RPMI8226 (cell line): ENCODE measurements around the gene KCNJ12.
"Not testable (repeated sequence)": the region's sequence is repeated elsewhere in the genome, so short reads cannot be mapped to it uniquely, and the experiment has no call there.

Experiments used
- DNase-seq: peaks from one replicate; pipeline ENCODE4 v3.0.0-alpha.2; 2015

The KCNJ12 gene

DNA sequence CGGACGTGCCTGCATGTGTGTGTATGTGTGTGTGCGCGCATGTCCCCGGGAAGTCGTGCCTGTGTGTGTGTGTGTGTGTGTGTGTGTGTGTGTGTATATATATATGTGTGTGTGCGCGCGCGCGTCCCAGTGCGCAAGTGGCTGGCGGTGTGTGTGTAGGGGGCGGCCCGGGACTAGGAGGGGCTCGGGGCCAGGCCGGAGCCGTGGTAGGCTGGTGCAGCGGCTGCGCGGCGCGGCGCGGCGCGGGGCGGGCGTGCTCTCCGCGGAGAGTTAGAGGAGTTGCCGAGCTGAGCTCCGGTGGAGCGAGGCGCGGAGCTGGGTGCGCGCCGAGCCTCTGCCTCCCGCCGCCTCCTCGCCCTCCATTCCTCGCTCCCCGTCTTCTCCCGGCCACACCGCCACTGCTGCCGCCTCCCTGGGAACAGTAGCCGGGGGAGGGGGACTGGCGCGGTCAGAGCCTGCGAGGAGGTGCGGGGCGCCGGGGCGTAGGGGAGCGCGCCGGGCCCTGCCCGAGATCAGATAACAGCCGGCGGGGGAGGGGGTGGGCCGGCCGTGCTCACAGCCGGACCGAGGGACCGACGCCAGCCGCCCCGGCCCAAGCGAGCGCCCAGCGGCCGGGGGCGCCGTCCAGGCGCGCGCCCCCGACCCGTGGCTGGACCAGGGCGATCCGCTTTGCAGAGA is at the start of gene KCNJ12:
Gene KCNJ12, plus strand, starts transcription at position 277 of the 678 bp plus-strand sequence. CDS start 38,986 bp downstream, outside the sequence.
- peak; percentile 40 for DNase-seq

DNA sequence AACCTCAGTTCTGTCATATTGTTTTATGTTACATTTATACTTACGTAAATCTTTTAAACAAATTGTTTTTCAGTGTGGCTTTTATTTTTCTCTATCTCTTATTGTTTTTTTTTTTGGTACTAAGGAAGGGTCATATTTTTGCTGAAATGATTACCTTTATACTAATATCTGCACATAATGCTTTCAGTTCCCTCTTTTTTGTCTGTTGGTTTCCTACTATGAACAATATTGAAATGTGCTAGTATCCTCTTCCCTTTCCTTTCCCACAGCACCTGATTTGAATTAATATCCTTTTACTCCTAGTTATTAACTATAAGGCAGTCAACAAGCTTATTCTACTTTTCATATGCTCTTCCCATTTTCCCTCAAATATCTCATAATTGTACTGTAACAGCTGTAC is 48.2 kb upstream of the KCNJ12 start:
- DNase-seq = not testable (repeated sequence)

DNA sequence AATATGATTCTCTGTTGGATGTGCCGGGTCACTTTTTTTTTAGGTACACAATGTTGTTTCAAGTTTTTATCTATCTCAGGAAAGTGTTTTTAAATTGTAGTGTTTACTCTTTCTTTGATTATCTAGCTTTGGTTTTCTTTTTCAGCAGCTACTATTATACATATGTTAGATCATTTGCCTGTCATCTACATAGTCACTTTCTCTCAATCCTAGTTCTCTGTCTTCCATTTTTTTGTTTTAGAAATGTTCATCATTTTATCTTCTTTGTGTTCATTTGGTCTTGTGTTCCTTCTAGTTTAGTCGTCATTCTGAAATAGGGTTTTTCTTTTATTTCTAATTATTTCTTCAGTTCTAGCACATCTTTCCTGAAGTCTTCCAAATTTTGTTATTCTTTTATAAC is 47.4 kb upstream of the KCNJ12 start:
- DNase-seq = not testable (repeated sequence)

DNA sequence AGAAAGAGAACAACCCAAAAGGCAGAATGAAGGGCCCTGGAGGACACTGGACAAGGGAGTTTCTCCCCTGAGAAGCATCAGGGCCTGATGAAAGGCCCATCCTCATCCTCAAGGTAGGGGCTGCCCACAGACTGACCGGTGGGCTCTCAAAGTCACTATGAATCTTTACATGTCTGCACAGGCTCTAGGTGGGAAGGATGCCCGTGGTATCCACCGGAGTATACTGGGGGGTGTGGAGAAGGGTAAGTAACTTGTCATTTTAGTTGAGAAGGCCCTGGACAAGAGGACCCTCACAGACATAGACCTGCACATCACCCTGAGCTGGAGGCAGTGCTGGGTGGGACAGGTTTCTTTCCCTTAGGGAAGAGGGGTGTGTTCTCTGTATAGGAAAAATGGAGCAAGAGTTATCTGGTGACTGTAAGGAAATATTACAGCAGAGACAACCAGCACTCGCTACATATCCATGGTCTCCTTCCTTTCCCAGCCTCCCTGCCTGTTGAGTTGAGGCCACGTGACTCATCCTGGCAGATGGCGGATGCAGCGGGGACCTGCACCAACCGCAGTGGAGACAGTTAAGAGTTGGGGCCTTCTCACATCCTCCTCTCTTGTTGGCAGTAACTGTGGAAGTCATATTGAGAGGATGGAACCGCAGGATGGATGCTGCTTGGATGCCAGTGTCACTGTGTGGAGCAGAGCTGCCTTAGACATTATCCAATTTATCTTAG is 45.6 kb upstream of the KCNJ12 start:
- no peak for DNase-seq

DNA sequence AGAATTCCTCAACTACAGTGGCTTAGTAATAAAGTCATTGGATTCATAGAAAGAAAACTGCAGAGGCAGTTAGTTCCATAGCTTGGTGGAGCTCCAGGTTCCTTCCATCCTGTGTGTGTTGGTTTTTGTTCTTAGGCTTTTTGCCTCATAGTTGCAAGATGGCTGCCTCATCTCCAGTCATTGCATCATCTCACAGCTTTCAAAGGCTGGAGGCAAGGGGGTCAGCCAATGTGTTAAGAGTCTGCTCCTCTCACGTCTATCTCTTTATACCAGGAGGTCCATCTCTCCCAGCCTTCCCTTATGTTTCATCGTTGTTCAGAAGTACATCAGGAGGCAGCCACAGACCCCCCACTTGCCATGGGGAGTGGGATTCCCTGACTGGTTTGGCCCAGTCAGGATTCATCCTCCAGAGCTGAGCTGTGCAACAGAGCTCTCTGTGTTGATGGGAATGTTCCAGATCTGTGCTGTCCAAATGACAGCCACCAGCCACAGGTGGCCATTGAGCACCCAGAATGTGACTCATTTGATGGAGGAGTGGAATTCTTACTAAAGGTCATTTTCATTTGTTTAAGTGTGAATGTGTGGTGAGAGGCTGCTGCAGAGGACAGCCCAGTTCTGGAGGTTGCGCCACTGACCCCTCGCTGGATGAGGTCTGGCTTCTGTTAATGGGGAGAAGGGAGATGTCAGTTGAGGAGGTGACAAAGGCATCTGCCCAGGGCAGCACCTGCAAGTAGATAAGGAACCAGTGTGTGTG is 39.4 kb upstream of the KCNJ12 start:
- not testable (repeated sequence) for DNase-seq

DNA sequence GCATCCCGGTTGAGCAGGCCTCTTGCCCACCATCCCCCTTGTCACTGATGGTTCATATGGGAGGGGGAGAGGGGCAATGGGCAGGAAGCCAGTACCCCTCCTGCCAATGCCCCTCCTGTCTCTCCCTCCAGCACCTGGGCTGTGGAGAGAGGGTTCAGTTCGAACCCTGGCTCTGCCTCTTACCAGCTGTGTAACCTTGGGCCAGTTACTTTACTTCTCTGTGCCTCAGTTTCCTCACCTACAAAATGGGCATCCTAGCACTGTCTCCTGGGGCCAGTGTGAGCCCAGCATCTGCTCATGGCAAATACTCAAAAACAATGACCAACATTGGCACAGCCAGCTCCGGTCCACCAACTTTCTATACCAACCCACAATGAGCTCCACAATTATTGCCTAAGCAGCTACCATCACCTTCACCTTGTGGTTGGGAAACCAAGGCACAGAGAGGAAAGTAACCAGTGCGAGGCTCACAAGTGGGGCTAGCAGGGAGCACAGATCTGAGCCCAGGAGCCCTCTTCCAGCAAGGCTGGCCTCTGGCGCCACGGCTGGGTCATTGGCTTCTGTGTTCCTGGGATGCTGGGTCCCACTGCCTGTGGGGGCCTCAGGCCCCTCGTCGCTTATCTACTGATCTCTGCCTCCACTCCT is 38.1 kb upstream of the KCNJ12 start:
- not testable (repeated sequence) for DNase-seq

DNA sequence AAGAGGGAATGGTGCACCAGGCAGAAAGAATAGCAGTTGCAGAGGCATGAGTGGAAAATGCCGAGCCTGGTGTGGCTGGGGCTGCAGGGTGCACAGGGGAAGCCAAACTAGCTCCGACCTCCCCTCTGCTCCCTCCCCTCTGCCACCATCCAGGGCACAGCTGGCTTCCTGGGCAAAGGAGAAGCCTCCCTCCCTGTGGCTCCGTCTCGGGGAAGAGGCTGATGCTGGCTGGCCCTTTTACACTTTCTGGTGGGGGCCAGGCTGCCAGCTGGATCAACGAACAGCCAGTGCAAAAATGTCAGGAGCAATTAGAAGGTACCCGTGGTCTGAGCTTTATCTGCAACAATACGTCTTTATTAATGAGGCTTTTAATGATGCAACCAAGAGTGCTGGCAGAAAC is 37.1 kb upstream of the KCNJ12 start:
- DNase-seq = no peak

DNA sequence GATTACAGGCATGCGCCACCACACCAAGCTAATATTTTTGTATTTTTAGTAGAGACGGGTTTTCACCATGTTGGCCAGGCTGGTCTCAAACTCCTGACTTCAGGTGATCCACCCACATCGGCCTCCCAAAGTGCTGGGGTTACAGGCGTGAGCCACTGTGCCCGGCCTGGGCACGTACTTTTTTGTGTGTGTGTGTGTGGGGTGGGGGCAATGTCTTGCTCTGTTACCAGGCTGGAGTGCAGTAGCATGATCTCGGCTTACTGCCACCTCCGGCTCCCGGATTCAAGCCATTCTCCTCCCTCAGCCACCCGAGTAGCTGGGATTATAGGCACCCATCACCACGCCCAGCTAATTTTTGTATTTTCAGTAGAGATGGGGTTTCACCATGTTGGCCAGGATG is 36.6 kb upstream of the KCNJ12 start:
- DNase-seq = not testable (repeated sequence)

DNA sequence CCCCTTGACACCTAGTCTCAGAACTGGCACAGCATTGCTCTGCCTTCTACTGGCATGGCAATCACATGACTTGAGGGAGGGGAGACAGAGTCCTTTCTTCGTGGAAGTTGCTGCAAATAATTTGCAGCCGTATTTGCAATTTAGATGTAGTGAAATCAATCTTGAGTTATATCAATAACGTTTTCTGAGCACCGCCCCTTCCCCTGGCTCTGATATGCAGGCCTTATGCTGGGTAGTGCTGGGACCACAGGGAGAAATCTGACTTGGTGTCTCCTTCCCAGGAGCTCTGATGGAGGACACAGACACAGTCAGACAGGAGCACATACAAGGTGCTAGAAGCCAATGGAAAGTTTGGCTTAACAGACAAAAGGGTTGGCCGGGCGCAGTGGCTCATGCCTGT is 35.8 kb upstream of the KCNJ12 start:
- DNase-seq = not testable (repeated sequence)

DNA sequence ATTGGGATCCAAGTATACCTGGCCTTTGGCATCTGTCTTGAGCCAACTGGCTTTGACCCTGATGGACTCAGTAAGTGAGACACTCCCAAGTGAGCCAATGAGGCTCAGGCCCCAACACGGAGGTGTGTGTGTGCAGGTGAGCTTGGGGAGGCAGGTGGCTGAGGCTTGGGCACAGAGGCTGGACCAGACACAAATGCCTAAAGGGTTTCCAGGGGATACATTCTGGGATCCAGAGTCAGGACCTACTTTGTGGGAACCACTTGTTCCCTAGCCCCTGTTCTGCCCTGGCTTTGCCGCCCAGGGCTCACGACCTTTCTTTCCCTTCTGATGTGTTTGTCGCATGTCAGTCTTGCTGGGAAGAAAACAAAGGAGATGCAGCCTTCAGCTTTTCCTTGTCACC is 34.9 kb upstream of the KCNJ12 start:
- DNase-seq = not testable (repeated sequence)

DNA sequence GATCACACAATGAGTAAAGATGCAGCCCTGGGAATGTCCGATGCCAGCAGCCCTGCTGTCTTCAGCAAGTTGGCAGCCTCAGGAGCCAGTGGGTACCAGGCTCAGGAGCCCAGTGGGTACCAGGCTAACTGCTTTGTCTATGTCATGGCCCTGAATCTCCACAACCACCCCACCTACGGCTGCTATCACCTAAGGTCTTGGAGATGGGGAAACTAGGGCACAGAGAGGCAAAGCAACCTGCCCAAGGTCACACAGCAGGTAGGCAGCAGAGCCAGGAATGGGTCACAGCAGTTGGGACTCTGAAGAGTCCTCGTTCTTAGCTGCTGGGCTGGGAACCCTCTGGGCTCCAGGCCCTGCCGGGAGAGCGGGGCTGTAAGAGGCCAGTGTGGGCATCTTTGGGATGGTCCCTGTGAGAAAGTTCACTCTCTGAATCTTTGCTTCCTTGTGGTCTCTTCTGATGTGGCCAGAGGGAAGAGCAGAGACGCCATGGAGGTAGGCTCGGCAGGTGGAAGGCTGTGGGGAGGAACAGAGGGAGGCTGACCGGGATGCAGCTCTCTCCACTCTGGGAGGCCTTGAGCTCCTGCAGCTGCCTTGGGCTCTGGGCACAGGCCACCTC is 34.1 kb upstream of the KCNJ12 start:
- DNase-seq = not testable (repeated sequence)

DNA sequence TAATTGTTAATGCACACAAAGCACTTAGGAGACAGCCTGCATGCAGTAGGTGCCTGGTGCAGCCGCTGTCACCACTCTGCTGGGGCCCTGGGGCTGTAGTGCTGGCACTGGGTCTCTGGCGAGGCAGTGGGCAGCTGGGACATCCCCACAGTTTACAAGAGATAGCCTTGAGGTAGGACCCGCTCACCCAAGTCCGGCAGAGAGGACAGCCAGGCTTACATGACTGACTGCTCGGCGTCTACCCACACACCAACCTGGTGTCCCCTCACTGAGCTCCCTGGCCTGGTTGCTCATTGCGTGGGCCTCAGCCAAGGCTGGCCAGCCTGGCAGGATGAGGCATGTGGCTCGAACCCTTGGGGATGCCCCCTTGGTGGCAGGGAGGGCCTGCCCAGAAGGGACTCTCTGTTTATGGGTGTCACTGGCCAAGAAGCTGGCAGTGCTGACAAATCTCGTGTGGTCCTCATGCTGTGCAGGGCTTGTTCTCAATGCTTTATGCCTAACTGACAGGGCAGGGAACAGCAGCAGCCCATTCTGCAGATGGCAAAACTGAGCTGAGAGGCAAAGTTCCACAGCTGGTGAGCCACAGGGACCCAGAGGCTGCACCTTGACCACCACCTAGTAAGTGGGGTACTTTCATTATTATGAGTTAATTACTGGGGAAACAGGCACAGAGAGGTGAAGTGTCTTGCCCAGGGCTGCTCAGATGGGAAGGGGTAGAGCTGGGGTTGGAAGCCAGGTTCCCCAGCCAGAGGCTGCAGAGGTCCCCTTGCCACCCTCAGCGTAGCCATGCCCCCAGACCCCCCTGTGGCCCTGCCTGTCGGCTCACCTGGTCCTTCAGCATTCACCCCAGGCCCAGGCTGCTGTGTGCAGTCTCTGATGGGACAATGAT is 32.9 kb upstream of the KCNJ12 start:
- DNase-seq = not testable (repeated sequence)

DNA sequence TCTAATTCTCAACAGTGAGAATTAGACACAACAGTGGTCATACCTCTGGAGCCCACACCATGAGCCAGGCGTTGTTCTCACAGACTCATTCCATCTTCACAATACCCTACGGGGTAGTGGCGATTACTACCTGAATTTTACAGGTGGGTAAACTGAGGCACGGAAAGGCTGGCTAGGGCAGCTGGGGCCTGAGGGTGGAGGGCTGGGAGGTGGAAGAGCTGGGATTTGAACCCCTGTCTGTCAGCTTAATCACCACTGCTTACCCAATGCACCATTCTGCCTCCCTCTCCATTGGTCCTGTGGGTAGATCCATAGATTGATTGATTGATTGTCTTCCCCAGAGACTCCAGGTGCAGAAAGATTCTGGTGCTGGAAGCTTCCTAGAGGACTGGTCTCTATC is 31.4 kb upstream of the KCNJ12 start:
- DNase-seq = not testable (repeated sequence)

DNA sequence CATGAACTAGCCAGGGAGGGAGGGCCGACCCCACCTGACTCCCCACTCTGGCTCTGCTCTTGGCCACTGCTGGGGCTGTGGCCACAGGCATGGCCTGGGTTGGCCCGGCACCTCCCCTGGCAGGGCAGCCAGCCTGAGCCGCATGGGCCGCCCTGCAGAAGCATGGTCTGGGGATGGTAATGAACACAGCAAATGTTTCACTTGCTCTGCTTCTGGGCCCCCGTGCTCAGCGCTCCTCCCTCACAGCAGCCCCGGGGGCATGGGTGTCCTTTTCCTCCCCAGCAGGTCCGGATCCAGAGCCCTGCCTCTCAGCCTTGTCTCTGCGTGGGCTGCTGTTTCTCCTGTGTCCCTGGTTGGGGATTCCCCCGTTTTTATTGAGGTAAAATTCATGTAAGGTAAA is 30.9 kb upstream of the KCNJ12 start:
- peak; percentile 64 for DNase-seq

DNA sequence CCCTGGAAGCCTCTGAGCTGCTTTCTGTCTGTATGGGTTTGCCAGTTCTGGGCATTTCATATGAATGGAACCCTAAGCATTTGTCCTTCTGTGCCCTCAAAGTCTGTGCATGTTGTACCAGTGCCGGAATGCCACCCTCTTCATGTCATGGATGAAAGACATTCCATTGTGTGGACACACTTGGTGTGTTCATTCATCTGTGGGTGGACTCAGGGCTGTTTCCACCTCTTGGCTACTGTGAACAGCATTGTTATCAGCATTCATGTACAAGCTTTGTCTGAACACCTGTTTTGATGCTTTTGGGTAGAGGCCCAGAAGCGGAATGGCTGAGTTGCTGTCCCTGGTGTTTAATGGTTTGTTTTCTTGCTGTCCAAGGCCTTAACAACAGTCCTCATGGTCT is 30.1 kb upstream of the KCNJ12 start:
- not testable (repeated sequence) for DNase-seq

DNA sequence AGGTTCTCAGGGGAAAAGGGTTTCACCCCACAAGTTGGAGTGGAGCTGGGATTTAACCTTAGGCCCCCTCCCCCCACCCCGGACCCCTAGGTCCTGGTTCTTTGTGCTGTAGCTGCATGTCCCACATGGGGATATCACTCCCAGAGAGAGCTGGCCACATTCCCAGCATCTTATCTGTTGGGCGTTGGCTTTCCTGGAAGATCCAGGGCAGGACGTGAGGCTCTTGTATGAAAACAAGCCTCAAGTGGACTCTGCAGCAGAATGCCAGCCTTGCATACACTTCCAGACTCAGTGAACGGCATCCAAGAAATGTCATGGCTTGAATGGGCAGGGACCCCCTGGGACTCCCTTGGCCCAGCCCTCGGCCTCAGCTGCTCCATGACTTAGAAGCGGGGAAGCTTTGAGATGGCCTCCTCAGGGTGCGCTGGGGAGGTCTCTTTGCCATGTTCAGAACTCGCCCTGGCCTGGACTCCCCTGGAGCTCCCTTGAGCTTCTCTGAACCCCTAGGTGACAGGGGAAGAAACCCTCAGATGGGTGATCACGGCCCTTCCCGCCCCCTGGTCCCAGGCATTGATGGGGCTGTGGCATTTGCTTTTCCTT is 29.4 kb upstream of the KCNJ12 start:
- DNase-seq = not testable (repeated sequence)

DNA sequence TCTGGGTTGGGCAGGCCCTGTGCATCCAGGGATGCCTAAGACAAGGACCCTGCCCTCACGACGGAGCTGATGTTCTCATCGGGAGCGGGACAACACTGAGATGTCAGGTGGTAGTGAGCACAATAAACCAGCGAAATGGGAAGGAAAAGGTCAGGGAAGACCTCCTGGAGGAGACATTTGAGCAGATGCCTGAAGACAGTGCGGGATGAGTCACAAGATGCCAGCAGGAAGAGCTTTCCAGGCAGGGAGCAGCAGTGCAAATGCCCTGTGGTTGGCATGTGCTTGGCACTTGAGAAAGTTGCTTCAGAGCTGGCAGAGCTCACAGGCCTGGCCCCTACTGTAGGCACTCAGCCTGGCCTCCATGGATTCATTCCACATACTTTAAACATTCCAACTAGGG is 28.5 kb upstream of the KCNJ12 start:
- DNase-seq = not testable (repeated sequence)

DNA sequence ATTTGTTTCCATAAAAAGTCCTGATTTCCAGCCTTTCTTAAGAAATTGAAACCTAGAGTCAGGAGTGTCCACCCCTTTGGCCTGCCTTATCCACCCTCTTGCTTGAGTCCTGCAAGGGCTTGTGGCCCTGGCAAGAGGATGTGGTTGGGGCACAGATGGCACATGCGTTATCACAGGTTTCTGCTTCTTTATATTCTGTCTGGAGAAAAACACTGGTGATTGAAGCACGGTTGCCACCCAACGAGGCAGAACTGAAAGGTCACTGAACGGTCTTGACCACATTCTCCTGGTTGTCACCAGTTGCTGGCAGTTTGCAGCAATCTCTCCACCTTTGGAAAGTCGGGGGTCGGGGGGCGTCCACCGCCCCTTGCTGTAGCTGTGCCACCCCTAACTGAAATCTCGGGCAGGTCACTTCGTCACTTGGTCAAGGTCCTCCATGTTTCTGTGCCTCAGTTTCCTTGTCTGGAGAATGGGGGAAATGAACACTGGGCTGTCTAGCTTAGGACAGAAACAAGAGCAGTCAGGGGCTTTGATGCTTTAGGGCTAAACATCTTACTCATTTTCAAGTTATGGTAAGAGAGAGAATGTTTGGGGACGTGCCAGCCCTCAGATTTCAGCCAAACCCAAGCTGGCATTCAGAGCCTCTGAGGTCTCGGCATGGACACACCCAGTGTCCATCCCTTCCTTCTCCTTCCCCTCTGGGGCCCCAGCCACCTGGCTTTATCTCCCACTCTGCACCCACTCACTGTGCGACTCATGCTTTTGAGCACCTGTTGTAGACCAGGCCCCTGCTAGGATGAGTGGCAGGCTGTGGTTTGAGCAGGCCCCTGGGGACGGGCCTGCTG is 27.9 kb upstream of the KCNJ12 start:
- DNase-seq = peak; percentile 91

DNA sequence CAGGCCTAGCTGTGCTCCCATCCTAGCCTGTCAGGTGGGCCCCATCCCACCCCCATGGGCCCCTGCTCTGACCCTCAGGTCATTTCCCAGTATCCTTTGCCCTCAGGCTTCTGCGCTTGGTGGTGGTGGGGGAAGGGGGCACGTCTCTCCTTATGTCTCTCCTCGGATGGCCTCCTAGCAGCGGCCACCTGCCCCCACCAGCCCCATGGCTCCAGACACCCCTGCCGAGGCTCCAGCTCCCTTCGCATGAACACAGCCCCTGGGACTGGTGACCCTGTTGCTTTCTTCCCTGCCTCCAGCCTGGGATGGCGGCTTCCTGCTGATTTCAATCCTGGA is 27.3 kb upstream of the KCNJ12 start:
- DNase-seq = not testable (repeated sequence)

DNA sequence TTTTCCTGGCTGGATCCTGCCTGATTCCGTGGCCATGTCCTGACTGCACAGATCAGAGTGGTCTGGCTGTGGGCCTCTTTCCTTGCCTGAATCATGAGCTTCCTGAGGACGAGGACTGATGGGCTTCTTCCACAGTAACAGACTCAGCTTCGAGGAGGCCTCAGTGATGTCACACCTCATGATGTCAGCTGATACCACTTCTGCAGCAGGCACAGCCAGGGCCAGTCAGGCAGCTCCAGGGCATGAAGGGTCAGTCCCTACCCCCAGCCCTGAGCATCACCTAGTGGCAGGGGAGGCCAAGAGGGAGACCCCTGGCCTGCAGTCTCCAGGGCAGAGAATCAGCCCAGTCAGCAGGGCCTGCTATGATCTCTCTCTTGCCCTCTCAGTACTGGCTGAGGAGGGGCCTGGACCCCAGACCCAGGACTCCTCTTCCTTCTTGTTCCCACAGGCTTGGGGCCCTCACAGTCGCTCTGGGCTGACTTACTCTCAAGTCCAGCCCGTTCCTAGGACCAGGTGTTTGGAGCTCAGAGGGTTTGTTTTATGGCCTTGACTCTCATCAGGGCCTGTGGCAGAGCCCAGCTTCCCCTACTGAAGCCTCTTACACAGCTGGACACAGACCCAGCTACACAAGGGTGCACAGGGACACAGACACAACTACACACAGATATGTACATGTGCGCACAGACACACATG is 26.7 kb upstream of the KCNJ12 start:
- not testable (repeated sequence) for DNase-seq
